Spinal cord (tissue), 4 donors: Measurements from ENCODE around the gene RHOB. TPM values are rescaled to one million over a fixed set of nuclear protein-coding genes. Genes with fewer than 3 reads are reported as not detected.

Experiments used
- polyA plus RNA-seq, 2 donors: library from polyadenylated mRNA; unstranded; fragments of 120-200 nt; gene quantifications; one replicate each; pipeline ENCODE4 v1.2.1, GENCODE V29; 2013; ENCODE audit not compliant: insufficient read length in 2 of 2
- small RNA-seq: library from RNA; depleted of rRNA; stranded (forward); fragments of <200 nt; gene quantifications from one replicate; pipeline ENCODE3, GENCODE V24; 2014; ENCODE audit warnings: low replicate concordance
- total RNA-seq, 2 donors: library from RNA; depleted of rRNA in 1 of 2; stranded (reverse); fragments of 120-200 nt in 1 of 2; fragments of >200 nt in 1 of 2; gene quantifications; one replicate each; pipeline versions ENCODE4 v1.2.3 to v1.2.4, GENCODE V29; 2013 to 2014

Gene RHOB
- total and polyA plus RNA-seq, 4 donors, result 193 to 309 (median 231) TPM

Small RNAs within 50 kb of the gene (small RNA-seq; reads per million reads assigned to genes)
- gene RF00019 (not detected), gene RNA5SP86 (not detected)

Other genes with a start within 250 kb of the RHOB start
- gene SDC1, start 221.9 kb upstream of the RHOB start, total RNA-seq, result 10 to 100 TPM in 1 of 2 donors, 1 to 10 TPM in 1; 4.7 to 21.0 TPM
- gene SDC1, start 221.9 kb upstream of the RHOB start, polyA plus RNA-seq, result 10 to 100 TPM in 1 of 2 donors, 1 to 10 TPM in 1; 7.7 to 10.8 TPM
- gene PUM2, start 96.2 kb upstream of the RHOB start, total RNA-seq, result 100 to 1,000 TPM in 1 of 2 donors, 10 to 100 TPM in 1; 51.8 to 105 TPM
- gene PUM2, start 96.2 kb upstream of the RHOB start, polyA plus RNA-seq, result 10 to 100 TPM; 61.2 to 72.5 TPM
- 10 to 100 TPM; 13.5 to 21.3 TPM for gene HS1BP3, start 204.0 kb downstream of the RHOB start, total RNA-seq
- 10 to 100 TPM; 14.3 to 15.9 TPM for gene HS1BP3, start 204.0 kb downstream of the RHOB start, polyA plus RNA-seq
- gene GDF7, start 220.1 kb downstream of the RHOB start, total RNA-seq, result 1 to 10 TPM; 1.1 to 1.7 TPM
- gene GDF7, start 220.1 kb downstream of the RHOB start, polyA plus RNA-seq, result 1 to 10 TPM in 1 of 2 donors, under 1 TPM in 1; 0.74 to 1.4 TPM